Measurements from ENCODE around the gene SCGB3A2. TPM values are rescaled to one million over a fixed set of nuclear protein-coding genes. Genes with fewer than 3 reads are reported as not detected.

Gene SCGB3A2
- total and polyA plus RNA-seq, 2 of the 8 experiments (the other 6 are each of a cell fraction or from before 2014, with no cell fraction given): 47.1 to 63.6 TPM

- H3K4me1 ChIP-seq (replicated peaks in 1 of 4; ENCODE audit: control insufficient read depth in 3 of 4, insufficient read depth in 4 of 4, low read length in 3 of 4): no peaks in the 10 kb centered on the region
- no peak overlapping the region for H3K23ac ChIP-seq (ENCODE audit: insufficient read length)
- no peak for FAIRE-seq
- H3K9ac ChIP-seq (replicated peaks in 1 of 4; ENCODE audit: extremely low read depth in 1 of 4, low read depth in 3 of 4, low read length in 3 of 4): no peak overlapping the region
- no peaks in the 10 kb centered on the region for H3K79me2 ChIP-seq (ENCODE audit: control insufficient read depth in 1 of 2, insufficient read depth in 2 of 2, low read length in 2 of 2)
- no peak overlapping the region for H3K4ac ChIP-seq (replicated peaks; ENCODE audit: insufficient read length, low read depth, low read length)
- H3K56ac ChIP-seq (replicated peaks; ENCODE audit: insufficient read length, low read depth, low read length): no peak overlapping the region
- 96% methylated on average over 2 of the region's 2 CpGs; no CpG with 5 or more reads in 1 of the 2 experiments for WGBS, 2 experiments (ENCODE audit: extremely low coverage in 1 of 2, insufficient coverage in 1 of 2, insufficient read length in 1 of 2, insufficient replicate concordance in 2 of 2, low coverage in 1 of 2, low lambda C conversion rate in 2 of 2, missing lambda C conversion rate in 1 of 2)
- H3K9me3 ChIP-seq (ENCODE audit: insufficient read depth in 2 of 2, low read depth in 1 of 2, low read length in 1 of 2): no peaks in the 10 kb centered on the region
- no peak overlapping the region for H2AK5ac ChIP-seq (ENCODE audit: low read depth, low read length)
- no peak overlapping the region for H4K5ac ChIP-seq (ENCODE audit: insufficient read length, low read depth, low read length)
- H3K27me3 ChIP-seq (replicated peaks in 1 of 4; ENCODE audit: control insufficient read depth in 3 of 4, extremely low read depth in 1 of 4, insufficient read depth in 3 of 4, low read length in 3 of 4): no peaks in the 10 kb centered on the region
- H3K23me2 ChIP-seq (ENCODE audit: low read depth, low read length): no peaks in the 10 kb centered on the region
- no peak overlapping the region for H2BK120ac ChIP-seq (replicated peaks; ENCODE audit: low read depth, low read length)
- H3K36me3 ChIP-seq (ENCODE audit: control insufficient read depth in 2 of 4, insufficient read depth in 4 of 4, low read length in 3 of 4): no peaks in the 10 kb centered on the region; a peak in 1 of 8 replicates
- H3K79me1 ChIP-seq (ENCODE audit: low read depth, low read length): no peaks in the 10 kb centered on the region
- H4K91ac ChIP-seq (replicated peaks; ENCODE audit: insufficient read length, low read length): no peak overlapping the region
- H3K4me3 ChIP-seq (ENCODE audit: extremely low read depth in 1 of 4, insufficient read depth in 2 of 4, low read depth in 3 of 4, low read length in 4 of 4): no peak overlapping the region
- TF ChIP-seq BRCA1 (IDR thresholded peaks at IDR 0.05; ENCODE audit: low read depth, low read length) (no peak), CEBPB (IDR thresholded peaks at IDR 0.05; ENCODE audit: low read depth, low read length) (no peak), MAFK (IDR thresholded peaks at IDR 0.05; ENCODE audit: low read depth, low read length) (no peak), KDM1A (IDR thresholded peaks at IDR 0.05; ENCODE audit: borderline replicate concordance, low read length) (no peak), KDM4A (IDR thresholded peaks at IDR 0.05; ENCODE audit: low read depth, low read length, severe bottlenecking) (no peak), NRF1 (IDR thresholded peaks at IDR 0.05; ENCODE audit: low read depth, low read length) (no peak), TCF12 (IDR thresholded peaks at IDR 0.05; ENCODE audit: low read depth, low read length) (no peak), CBX5 (IDR thresholded peaks at IDR 0.05; ENCODE audit: low read depth, low read length) (no peak), E2F6 (IDR thresholded peaks at IDR 0.05) (no peak), NANOG (IDR thresholded peaks at IDR 0.05; ENCODE audit: insufficient read depth, low read depth, low read length, poor library complexity, severe bottlenecking) (no peak), BACH1 (IDR thresholded peaks at IDR 0.05; ENCODE audit: low read length) (no peak), SP4 (IDR thresholded peaks at IDR 0.05; ENCODE audit: low read length) (no peak), RAD21 (IDR thresholded peaks at IDR 0.05 in 1 of 2, conservative IDR thresholded peaks at IDR 0.05 in 1 of 2; ENCODE audit: low read depth in 2 of 2, low read length in 2 of 2) (no peak), EGR1 (IDR thresholded peaks at IDR 0.05; ENCODE audit: borderline replicate concordance, low read depth, low read length) (no peak)
- H3K14ac ChIP-seq (ENCODE audit: insufficient read length): no peak overlapping the region
- CTCF ChIA-PET (ENCODE audit: partially characterized antibody): interaction anchor here (0.7 to 1.0 kb wide), 2 partner anchors 12 to 209 kb away, joined by 3 read pairs; no protein-coding TSS in a partner anchor
- H2BK15ac ChIP-seq (ENCODE audit: low read length): no peak overlapping the region
- DNase-seq (ENCODE audit: low read depth in 1 of 2, low spot score in 2 of 2): no peak
- no peak overlapping the region for H3K18ac ChIP-seq (ENCODE audit: extremely low read depth, low read length)
- H3K4me2 ChIP-seq (ENCODE audit: insufficient read depth in 1 of 2, low read depth in 2 of 2, low read length in 2 of 2): no peak overlapping the region
- no peak overlapping the region for H4K8ac ChIP-seq (ENCODE audit: extremely low read depth, insufficient read depth, low read length)
- H3K27ac ChIP-seq (ENCODE audit: low read depth, low read length): no peak overlapping the region
- no peaks in the 10 kb centered on the region for H4K20me1 ChIP-seq (replicated peaks in 1 of 2; ENCODE audit: control insufficient read depth in 1 of 2, insufficient read depth in 2 of 2, low read length in 2 of 2)
- POLR2A ChIA-PET (ENCODE audit: partially characterized antibody): interaction anchor here (1.3 kb wide), 1 partner anchor 14 kb away, joined by 3 read pairs; no protein-coding TSS in a partner anchor
- H2BK12ac ChIP-seq (ENCODE audit: low read depth, low read length): no peak overlapping the region
- no peak overlapping the region for H2BK20ac ChIP-seq (ENCODE audit: low read length)
- H2AFZ ChIP-seq (ENCODE audit: low read length): no peak overlapping the region
- H2BK5ac ChIP-seq (ENCODE audit: low read depth, low read length): no peak overlapping the region
Observed at GRCh38 chr5:147835386-147835798, 43.1 kb upstream of the SCGB3A2 start.
